22Rv1 (cell line): ENCODE data around the gene CCDC178.

Experiments used
- H3K27ac ChIP-seq: fragments of 450-650 bp; 2 replicates; pipeline ENCODE4 v1.5.1; 2017
- CTCF ChIP-seq: fragments of 450-650 bp; IDR thresholded peaks from 2 replicates; pipeline ENCODE4 v1.5.1; 2017; ENCODE audit warnings: mild to moderate bottlenecking
- ZFX ChIP-seq: fragments of 450-650 bp; IDR thresholded peaks from 2 replicates; pipeline ENCODE4 v1.6.1; 2017; ENCODE audit warnings: antibody characterized with exemption, borderline replicate concordance

CCDC178 gene

GRCh38 chr18:32908424-32908805 lies 532.1 kb downstream of the CCDC178 start:
- no peak overlapping the region for H3K27ac ChIP-seq
- TF ChIP-seq ZFX (no peak), CTCF (no peak)

- TF ChIP-seq ZFX: no peak
- TF ChIP-seq CTCF: no peak
- no peak overlapping the region for H3K27ac ChIP-seq
Observed at GRCh38 chr18:32907648-32908423, 532.7 kb downstream of the CCDC178 start.

GRCh38 chr18:32907311-32907585 lies 533.3 kb downstream of the CCDC178 start:
- TF ChIP-seq CTCF: no peak
- no peak for TF ChIP-seq ZFX
- H3K27ac ChIP-seq: no peak overlapping the region

GRCh38 chr18:32906506-32907310 lies 533.8 kb downstream of the CCDC178 start:
- no peak overlapping the region for H3K27ac ChIP-seq
- TF ChIP-seq ZFX (no peak), CTCF (no peak)

- TF ChIP-seq CTCF (no peak), ZFX (no peak)
- no peak overlapping the region for H3K27ac ChIP-seq
Observed at GRCh38 chr18:32905651-32906050, 534.9 kb downstream of the CCDC178 start.

- H3K27ac ChIP-seq: no peak overlapping the region
Observed at GRCh38 chr18:32902568-32903330, 537.8 kb downstream of the CCDC178 start.

More at GRCh38 chr18:32902568-32903330, 537.8 kb downstream of the CCDC178 start:
- TF ChIP-seq CTCF: no peak
- no peak for TF ChIP-seq ZFX
